GM18526 (cell line): ENCODE results near the gene CDH18.

Source experiments
- POLR2A ChIP-seq: IDR thresholded peaks from 3 replicates; pipeline ENCODE4 v1.6.1; 2011; ENCODE audit not compliant: insufficient read length; ENCODE audit errors: extremely low read depth

Gene CDH18

DNA sequence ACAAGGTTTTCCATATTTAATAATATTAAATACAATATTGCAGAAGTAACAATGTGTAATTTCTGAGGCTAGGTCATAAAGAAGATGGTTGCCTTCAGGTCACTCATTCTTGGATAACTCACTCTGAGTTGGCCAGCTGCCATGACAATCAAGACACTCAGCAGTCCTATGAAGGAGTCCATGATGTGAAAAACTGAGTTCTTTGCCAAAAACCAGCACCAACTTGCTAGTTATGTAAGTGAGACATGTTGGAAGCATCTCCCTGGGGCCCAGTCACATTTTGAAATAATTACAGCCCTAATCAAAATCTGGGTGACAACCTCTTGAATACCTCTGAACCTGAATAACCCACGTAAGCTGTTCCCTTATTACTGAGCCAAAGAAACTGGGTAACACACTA is 453.2 kb downstream of the CDH18 start:
- TF ChIP-seq POLR2A: no peak

- TF ChIP-seq POLR2A: no peak
Measured at GRCh38 chr5:19532936-19533335, 455.1 kb downstream of the CDH18 start.

GRCh38 chr5:19531374-19531952 is 456.5 kb downstream of the CDH18 start:
- TF ChIP-seq POLR2A: no peak

GRCh38 chr5:19519448-19519847 is 468.6 kb downstream of the CDH18 start:
- TF ChIP-seq POLR2A: no peak

DNA sequence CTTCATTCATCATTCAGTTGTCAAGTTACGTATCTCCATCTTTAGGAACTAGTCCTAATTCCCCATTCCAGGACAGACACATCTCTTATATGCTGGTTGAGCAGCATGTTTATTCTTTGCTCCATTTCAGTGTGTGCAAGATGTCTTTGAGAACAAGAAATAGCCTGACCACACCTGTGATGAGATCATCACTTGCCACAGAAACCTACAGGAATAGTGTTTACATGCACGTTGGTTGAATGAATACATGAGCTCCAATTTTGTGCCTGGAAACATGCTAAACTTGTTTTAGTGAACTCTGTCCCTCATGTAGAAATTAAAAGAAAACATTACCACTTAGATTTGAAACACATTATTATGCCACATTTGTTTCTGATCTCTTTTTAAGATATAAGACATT is 489.1 kb downstream of the CDH18 start:
- TF ChIP-seq POLR2A: no peak

DNA sequence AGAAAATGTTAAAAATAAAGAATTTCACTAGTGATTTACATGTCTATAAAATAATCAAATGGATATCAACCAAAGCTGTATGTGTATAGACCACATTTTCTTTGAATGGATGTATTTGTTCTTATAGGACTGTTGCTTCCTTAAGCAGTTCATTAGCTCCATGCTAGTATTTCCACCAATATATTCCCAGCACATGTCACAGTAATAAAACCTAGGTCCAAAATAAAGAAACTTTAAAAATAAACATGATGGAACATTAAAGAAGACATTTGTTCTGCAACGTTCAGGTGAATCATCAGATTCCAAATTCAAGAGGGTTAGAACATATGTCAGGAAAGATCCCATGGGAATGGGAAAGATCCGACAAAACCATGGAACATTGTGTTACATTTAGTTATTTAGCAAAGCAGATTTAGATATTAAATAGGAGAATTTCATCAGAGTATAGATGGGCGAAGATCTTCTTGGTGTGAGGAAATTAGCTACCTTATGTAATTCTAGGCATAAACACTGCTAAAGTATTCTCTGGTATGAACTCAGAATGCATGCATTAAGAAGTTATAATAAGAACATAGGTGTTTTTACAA is 490.7 kb downstream of the CDH18 start:
- no peak for TF ChIP-seq POLR2A

- no peak for TF ChIP-seq POLR2A
Measured at GRCh38 chr5:19496056-19496455, 491.9 kb downstream of the CDH18 start.

GRCh38 chr5:19492861-19493260 is 495.1 kb downstream of the CDH18 start:
- no peak for TF ChIP-seq POLR2A

DNA sequence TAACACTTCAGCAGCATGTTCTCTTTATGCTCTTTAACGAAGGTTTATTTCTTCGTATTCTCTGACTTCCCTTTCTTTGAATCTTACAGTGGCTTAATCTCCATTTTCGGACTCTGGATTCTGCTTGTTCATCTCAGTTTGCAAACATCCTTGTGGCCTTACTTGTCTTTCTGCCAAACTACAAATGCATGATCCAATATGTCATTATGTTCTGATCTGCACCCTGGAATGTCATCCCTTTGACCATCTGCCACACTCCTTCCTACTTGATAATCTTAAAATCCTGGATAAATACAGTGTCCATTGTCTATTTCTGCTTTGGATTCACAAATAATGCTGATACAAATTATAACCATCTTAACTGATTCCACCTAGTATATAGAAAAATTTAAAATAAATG is 499.2 kb downstream of the CDH18 start:
- TF ChIP-seq POLR2A: no peak

GRCh38 chr5:19487480-19487879 is 500.5 kb downstream of the CDH18 start:
- TF ChIP-seq POLR2A: no peak

DNA sequence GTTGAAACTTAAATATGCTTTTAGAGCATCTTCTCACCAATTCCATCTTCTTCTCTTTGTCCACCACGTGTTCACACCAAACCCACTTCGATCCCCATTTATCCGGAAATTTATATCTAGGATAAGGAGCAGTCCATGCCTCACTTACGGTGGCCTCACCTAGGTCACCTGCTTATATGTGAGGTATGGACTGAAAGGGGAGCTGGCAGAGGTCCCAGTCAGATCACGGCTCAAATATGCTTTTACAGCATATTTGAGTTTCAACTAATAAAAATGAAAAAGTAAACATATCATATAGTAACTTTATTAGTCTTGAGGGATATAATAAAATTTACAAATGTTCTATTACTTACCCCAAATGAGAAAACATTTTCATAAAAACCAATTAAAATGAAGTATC is 508.4 kb downstream of the CDH18 start:
- TF ChIP-seq POLR2A: no peak

DNA sequence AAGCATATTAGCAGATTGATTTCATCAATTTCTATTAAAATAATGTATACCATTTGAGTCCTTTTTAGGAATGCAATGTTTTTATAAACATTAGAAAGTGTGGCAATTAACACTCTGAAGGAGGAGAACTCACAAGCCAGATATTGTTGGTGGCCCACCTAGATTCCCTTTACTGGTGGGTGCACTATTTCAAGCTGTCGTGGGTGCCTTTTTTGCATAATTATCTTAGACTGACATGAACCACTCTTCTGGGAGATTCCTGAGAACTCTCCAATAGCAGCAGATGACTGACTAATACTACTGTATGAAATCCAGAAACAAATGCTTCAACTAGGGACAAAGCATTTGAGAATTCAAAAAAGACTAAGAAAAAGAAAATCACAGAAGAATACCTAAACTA is 526.0 kb downstream of the CDH18 start:
- no peak for TF ChIP-seq POLR2A

DNA sequence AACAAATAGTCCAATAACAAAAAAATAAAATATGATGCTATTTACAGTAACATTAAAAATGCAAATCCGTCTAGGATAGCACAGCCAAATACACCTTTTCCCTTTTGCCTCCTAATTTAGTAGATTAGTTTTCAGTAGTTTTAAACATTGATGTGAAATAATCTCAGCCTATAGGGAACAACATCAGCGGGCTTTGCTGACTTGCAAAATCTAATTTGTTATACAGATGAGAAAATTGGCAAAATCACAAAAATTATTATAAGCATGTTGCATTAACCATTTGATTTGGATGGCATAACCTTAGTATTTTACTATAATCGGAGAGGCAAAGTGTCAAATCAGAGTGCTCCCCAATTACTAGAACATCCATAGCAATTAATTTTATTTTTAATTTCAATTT is 563.5 kb downstream of the CDH18 start:
- no peak for TF ChIP-seq POLR2A
